HepG2 (cell line): Measurements from ENCODE around the gene EPN3.

Experiments used
- CTCF ChIP-seq: sonication (generic); formaldehyde crosslinking; IDR thresholded peaks from 2 replicates; pipeline ENCODE4 v1.5.0; 2020; ENCODE audit warnings: mild to moderate bottlenecking, missing genetic modification reagents, moderate library complexity
- HOXA9 ChIP-seq: sonication (generic); formaldehyde crosslinking; IDR thresholded peaks from 2 replicates; pipeline ENCODE4 v1.8.1; 2022; ENCODE audit warnings: missing genetic modification reagents, mild to moderate bottlenecking, moderate library complexity, borderline replicate concordance
- NFIC ChIP-seq: IDR thresholded peaks from 2 replicates; pipeline ENCODE4 v1.6.1; 2012; ENCODE audit warnings: mild to moderate bottlenecking, low read length, inconsistent platforms
- NFYB ChIP-seq: sonication (generic); formaldehyde crosslinking; IDR thresholded peaks from 2 replicates; pipeline ENCODE4 v1.4.0; 2020; ENCODE audit warnings: missing genetic modification reagents
- POLR2A ChIP-seq, 2 experiments: IDR thresholded peaks; 2 replicates each; pipeline ENCODE4 v1.6.1; 2011; ENCODE audit warnings: low read depth in 2 of 2, low read length in 2 of 2, mild to moderate bottlenecking in 1 of 2, moderate library complexity in 1 of 2; ENCODE audit not compliant: insufficient read depth in 1 of 2
- PRDM15 ChIP-seq: sonication (generic); formaldehyde crosslinking; IDR thresholded peaks from 2 replicates; pipeline ENCODE4 v1.4.0; 2020; ENCODE audit warnings: missing genetic modification reagents
- RXRA ChIP-seq: sonication (generic); formaldehyde crosslinking; IDR thresholded peaks from 2 replicates; pipeline ENCODE4 v1.5.1; 2020; ENCODE audit warnings: missing genetic modification reagents
- SIN3A ChIP-seq: IDR thresholded peaks from 2 replicates; pipeline ENCODE4 v1.6.1; 2011; ENCODE audit warnings: low read depth, mild to moderate bottlenecking, control low read depth, low read length, borderline replicate concordance
- TBP ChIP-seq: sonication (generic); formaldehyde crosslinking; IDR thresholded peaks from 2 replicates; pipeline ENCODE4 v1.5.0; 2020; ENCODE audit warnings: missing genetic modification reagents
- YY1 ChIP-seq: IDR thresholded peaks from 2 replicates; pipeline ENCODE4 v1.6.1; 2011; ENCODE audit warnings: low read length, low read depth, moderate library complexity, mild to moderate bottlenecking; ENCODE audit not compliant: insufficient read depth, insufficient replicate concordance
- ZXDC ChIP-seq: sonication (generic); formaldehyde crosslinking; IDR thresholded peaks from 2 replicates; pipeline ENCODE4 v1.5.0; 2020; ENCODE audit warnings: mild to moderate bottlenecking, missing genetic modification reagents

- TF ChIP-seq RXRA (CRISPR knock-in tag) (no peak), CTCF (CRISPR knock-in tag) (no peak), PRDM15 (CRISPR knock-in tag) (no peak), NFIC (no peak), TBP (CRISPR knock-in tag) (no peak), ZXDC (CRISPR knock-in tag) (no peak), HOXA9 (CRISPR knock-in tag) (no peak), POLR2A (IDR thresholded peaks at IDR 0.05; ENCODE audit: insufficient read depth in 1 of 2, low read depth in 2 of 2, low read length in 2 of 2) (no peak), SIN3A (no peak), YY1 (no peak), NFYB (no peak)
Observed at GRCh38 chr17:50513495-50513894, 19.0 kb upstream of the EPN3 start.
